Colon (tissue), 2 donors: ENCODE data around the gene CD59.
"Not testable (repeated sequence)": the region's sequence is repeated elsewhere in the genome, so short reads cannot be mapped to it uniquely, and the experiment has no call there.

Experiments used
- FAIRE-seq: peaks from 2 replicates; lab custom pipeline; 2012; peaks lifted over from hg19 to GRCh38; lab: Jason Lieb, UNC
- donor health status: control.
- donor health status: control.

CD59 gene

DNA sequence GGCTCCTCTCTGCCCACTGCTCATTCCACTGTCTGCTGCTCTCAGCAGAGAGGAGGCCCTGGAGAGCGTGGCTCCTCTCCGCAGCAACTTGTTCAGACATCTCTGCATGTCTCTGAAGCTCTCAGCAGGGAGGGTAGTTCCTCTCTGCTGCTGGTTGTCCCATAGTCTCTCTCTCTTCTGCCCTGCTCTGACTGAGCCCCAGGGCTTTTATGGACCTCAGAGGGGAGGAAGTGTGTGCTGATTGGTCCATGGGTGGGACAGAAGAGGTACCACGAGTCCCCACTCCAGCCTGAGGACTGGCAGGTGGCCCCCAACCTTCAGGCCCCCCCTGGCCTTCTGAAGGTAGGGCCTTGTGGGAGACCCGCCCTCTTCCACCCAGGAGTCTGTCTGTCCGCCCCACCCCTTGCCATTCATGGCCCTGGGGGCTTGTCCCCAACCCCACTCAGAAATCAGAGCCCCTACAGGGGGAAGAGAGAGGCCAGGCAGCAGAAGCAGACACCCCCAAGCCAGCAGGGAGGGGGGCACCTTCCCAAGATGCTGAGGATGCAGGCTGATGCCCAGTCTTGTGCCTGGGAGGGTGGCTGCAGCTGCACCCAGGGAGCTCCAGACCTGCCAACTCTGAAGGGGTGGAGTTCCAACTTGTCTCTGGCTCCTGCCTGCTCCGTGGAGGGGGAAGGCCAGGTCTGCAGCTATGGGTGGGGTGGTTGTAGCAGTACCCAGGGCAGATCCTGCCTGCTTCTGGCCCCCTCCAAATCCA, 70.7 kb downstream of the CD59 start:
- no peak for FAIRE-seq

DNA sequence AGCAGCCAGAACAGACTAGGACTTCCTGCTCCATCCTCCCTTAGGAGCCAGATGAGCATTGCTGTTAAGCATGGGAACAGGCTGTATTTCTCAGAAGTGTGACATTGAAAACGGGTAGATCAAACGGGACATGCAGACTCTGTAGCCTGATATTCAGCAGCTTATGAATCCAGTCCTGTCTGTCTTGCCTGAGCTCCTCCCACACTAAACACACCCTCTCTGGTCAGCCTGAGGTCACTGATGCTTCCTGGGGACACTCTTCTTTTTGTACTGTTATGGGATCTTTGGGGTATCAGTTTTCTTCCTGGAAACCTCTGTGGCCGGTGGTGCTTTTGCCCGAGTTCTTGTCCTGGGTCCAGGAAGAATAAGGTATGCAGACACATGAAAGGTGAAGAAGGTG, 71.4 kb downstream of the CD59 start:
- FAIRE-seq = no peak

DNA sequence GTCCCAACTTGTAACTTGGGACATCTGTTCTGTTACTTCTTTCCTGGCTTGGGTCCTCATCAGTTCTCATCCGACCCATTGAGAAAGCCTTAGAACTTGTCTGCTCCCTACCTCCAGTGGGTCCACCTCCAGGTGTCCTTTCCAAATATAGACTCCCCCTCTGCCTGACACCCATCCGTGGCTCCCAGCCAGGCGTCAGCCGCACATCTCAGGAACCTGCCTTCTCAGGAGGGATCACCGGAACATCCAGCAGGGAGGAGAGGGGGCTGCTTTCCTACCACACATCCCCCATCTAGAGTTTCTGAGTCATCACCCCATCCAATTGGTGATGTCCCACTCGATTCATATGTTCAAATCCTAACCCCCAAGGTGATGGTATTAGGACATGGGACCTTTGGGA, 72.1 kb downstream of the CD59 start:
- no peak for FAIRE-seq

DNA sequence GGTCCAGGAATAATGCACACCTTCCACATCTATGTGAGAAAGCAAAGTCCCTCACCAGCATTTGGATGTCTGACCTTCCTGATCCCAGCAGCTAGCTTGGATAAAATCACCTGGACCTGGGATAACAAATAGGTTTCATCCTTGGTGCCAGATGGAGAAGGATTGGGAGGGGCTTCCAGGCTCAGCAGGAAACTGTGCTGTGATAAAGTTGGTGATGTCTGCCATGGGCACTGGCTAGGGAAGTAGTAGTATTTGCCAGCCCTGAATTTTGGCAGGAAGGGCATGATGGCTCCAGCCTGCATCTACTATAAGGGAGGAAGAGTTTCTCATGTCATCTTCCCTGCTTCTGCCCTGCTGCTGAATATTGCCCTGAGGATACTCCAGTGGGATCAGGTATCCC, 73.1 kb downstream of the CD59 start:
- no peak for FAIRE-seq

DNA sequence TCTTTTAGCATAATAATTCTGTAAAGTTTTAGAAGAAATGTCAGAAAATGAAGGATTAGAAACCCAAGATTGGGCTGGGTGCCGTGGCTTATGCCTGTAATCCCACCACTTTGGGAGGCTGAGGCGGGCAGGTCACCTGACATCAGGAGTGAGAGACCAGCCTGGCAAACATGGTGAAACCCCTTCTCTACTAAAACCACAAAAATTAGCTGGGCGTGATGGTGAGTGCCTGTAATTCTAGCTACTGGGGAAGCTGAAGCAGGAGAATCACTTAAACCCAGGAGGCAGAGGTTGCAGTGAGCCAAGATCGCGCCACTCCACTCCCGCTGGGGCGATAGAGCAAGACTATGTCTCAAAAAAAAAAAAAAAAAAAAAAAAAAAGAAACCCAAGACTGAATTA, 74.7 kb downstream of the CD59 start:
- FAIRE-seq = not testable (repeated sequence)

DNA sequence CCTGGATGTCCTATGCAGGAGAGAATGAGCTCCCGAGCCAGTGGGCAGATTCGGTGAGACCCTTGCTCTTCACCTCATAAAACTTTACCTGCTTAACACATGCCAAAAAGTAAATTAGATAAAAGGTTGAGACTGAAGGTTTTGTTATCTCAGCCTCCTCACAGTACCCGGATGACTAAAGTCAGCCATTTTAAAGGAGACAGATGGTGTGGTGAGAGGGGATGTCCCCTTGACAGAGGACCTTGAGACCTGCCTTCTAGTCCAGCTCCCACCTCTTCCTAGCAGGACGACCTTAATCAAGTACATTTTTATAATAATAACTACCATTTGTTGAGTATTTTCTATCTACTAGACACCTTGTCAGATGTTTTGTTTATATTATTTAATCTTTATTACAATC, 75.3 kb downstream of the CD59 start:
- no peak for FAIRE-seq

DNA sequence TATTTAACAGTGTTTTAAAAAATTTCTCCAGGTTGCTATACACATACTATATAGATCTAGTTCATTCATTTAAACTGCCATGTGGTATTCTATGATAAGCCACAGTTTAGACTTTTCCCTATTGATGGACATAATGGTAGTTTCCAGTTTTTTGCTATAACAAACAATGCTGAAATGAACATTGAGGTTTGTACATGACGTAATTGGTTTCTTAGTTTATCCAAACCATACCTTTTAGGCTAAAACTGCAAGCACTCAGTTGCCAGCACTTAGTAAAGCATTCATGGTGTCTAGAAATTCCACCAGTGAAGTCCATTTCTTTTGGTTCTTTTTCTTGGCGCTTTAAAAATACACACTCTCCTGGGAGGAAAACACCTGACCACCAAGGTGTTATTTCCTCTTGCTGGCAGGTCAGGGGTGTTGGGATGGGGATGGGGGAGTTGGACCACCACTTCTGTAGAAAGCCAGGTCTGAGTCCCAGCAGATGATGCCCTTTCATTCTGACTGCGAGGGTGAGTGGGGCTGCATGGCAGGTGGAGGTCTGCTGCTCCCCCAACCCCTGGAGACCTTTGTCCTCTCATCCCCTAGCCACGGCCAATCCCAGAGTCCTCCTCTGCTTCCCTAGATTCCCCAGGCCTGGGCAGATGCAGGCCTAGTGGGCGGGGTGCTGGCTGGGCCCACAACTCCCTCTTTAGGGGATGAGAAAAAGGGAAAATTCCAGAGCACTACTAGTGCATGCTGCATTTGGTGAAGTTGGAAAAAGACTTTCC, 76.7 kb downstream of the CD59 start:
- no peak for FAIRE-seq

DNA sequence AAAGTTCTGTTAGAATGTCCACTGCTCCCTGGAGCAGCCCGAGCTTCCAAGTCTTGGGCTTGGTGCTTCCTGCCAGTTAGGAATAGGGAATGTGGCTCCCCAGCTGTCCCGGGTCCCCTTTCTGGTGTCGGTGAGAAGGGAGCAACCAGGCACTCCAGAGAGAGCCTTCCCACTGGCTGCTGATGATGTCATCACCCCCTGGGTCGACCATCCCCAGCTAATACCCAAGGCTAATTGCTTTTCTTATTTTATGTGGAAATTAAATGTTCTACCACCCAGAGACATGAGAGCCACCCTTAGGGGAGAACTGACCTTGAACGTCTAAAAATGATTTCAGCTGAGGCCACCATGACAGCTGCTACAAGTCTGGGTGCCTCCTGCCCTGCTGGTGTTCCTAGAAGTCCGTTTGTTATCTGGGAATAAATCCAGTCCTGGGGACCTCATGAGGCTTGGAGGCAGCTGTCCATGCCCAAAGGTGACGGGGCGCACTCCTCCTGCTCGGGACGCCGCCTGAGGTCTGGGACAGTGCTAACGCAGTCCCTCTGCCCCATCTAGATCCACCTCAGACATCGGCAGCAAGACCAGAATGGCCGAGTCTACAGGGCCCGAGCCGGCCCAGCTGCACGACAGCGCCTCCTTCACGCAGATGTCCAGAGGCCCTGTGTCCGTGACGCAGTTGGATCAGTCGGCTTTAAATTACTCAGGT, 77.9 kb downstream of the CD59 start:
- no peak for FAIRE-seq

DNA sequence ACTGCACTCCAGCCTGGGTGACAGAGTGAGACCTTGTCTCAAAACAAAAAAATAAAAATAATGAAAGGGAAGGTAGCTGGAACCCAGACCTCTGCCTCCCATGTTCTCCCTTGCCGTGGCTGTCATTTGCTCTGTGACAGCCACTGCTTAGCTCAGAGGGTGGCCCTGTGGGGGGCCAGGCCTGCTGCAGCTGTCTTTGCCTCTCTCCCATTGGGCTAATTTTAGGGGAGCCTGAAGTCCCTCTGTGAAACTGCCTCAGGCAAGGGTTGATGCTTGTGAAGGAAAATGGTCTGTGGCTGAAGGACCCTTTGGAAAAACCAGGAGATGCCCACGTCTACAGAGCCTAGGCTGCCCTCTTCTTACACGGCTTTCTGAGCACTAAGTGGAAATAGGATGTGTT, 78.5 kb downstream of the CD59 start:
- FAIRE-seq = no peak

DNA sequence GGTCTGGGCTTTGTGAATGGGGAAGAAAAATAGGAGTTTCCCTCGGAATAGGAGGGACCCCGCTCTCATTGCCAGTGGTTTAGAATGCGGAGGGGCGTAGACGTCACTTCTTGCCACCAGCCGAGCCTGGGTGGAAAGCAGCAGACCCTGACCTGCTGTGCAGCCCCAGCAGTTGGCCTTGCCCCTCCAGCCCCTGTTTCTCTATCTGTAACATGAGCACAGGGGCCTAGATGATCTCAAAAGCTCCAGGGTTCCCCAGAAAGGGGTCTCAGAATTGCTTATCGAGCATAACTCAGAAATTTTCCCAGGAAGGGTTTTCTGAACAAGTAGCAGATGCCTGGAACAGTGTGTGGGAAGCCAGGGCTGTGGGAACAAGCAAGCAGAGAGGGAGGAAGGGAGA, 79.5 kb downstream of the CD59 start:
- FAIRE-seq = no peak

DNA sequence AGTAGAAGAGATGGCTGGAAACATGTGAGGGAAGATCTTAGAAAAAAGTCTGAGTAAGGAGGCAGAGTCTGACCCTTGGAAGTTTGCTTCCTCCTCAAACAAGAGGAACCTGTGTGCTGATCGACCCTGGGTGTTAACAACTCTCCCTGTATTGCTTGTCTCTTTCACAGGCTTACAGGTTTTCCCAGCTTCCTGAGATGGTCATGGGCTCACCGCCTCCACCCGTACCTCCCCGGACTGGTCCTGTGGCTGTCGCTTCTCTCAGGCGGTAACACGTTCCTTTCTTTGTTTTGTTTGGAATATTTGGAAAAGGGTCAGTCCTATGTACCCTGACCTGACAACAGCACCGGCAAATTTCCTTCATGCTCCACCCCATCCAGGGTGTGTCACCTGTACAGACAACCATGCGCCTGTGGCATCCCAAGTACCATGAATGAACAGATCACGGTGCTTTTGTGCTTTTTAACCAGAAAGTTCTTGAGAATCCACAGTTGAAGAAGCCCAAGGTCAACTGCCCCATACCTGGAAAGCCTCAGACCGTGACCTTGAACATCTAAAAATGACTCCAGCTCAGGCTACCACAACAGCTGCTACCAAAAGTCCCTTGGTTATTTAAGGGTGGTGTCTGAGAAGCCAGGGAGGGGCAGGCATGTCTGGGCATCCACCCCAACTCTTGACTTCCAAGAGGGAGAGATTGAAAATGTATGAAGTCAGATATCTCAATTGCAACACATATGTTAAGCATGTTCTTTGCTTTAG, 80.2 kb downstream of the CD59 start:
- no peak for FAIRE-seq

DNA sequence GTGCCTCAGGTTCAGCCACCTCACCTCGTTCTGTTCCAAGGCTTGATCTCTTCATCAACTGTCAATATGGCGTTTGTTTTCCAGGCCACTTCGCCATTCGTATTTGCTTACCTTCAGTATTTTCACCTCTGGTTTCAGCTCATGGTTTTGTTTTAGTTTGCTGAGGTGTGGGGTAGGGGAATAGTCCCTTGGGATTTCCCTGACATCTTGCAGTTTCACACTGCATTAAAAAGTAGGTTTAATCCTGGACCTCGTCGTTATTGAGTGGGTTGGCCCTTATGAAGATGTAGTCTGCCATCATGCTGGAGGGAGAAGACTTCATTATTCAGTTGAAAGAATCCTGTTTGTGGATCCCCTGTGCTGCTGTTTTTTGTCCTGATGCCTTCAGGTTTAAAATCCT, 81.6 kb downstream of the CD59 start:
- FAIRE-seq = no peak
